Endothelial cell of umbilical vein (primary cell): Measurements from ENCODE around the gene CPNE8.

Experiments used
- CTCF ChIP-seq, 2 donors: IDR thresholded peaks; 1 replicate in 1 of 2; 2 replicates in 1 of 2; pipeline ENCODE4 v1.5.1; 2011; ENCODE audit warnings: low read length in 2 of 2, mild to moderate bottlenecking in 2 of 2, moderate library complexity in 2 of 2, control low read depth in 1 of 2, inconsistent platforms in 1 of 2, low read depth in 1 of 2; ENCODE audit not compliant: insufficient read depth in 1 of 2; ENCODE audit errors: extremely low read depth in 1 of 2
- POLR2AphosphoS5 ChIP-seq: IDR thresholded peaks from 2 replicates; pipeline ENCODE4 v1.6.1; 2012; ENCODE audit warnings: low read depth, mild to moderate bottlenecking, control low read depth, low read length, moderate library complexity; ENCODE audit not compliant: insufficient read depth

- TF ChIP-seq POLR2AphosphoS5 (no peak), CTCF (IDR thresholded peaks at IDR 0.05; ENCODE audit: extremely low read depth in 1 of 2, insufficient read depth in 1 of 2, low read depth in 1 of 2, low read length in 2 of 2) (no peak)
Measured at GRCh38 chr12:38911611-38912010, 6.2 kb upstream of the CPNE8 start.
